ENCODE results near the gene MDC1. TPM values are rescaled to one million over a fixed set of nuclear protein-coding genes. Genes with fewer than 3 reads are reported as not detected.

The MDC1 gene
- total RNA-seq = 4.5 and 13.2 TPM in 2 replicates

GRCh38 chr6:30717129-30717844 is at the start of gene MDC1:
Gene MDC1, minus strand, starts transcription at chr6:30717281. Its CDS starts 2,106 bp downstream, at chr6:30715175.

GRCh38 chr6:30744054-30744805 is 27.1 kb upstream of the MDC1 start, which contains the start of gene IER3:
Gene IER3, minus strand, starts transcription at chr6:30744547. Its CDS starts 29 bp downstream, at chr6:30744518.

GRCh38 chr6:30742316-30743098 is 25.4 kb upstream of the MDC1 start, which contains the start of gene FLOT1:
Gene FLOT1, minus strand, starts transcription at chr6:30742687. Its CDS starts 498 bp downstream, at chr6:30742189.

GRCh38 chr6:30719791-30720737 is 3.0 kb upstream of the MDC1 start, which contains the start of gene TUBB:
Gene TUBB, plus strand, starts transcription at chr6:30720352. Its CDS starts 155 bp downstream, at chr6:30720507.

GRCh38 chr6:30690403-30691207 is 26.5 kb downstream of the MDC1 start, which contains the start of gene NRM:
Gene NRM, minus strand, starts transcription at chr6:30690984. Its CDS starts 10 bp downstream, at chr6:30690974.

GRCh38 chr6:30686009-30686907 is 30.8 kb downstream of the MDC1 start, which contains the start of gene PPP1R18:
Gene PPP1R18, minus strand, starts transcription at chr6:30686645. Its CDS starts 627 bp downstream, at chr6:30686018.

GRCh38 chr6:30672445-30673253 is 44.4 kb downstream of the MDC1 start, which contains the start of gene DHX16:
Gene DHX16, minus strand, starts transcription at chr6:30673006. Its CDS starts 165 bp downstream, at chr6:30672841.

Other genes starting within 250 kb of the MDC1 start
- 216 and 227 TPM in 2 replicates for gene HLA-E, start 227.8 kb downstream of the MDC1 start, total RNA-seq
- gene GNL1, start 160.8 kb downstream of the MDC1 start, total RNA-seq = 40.1 and 48.8 TPM in 2 replicates
- gene PRR3, start 160.0 kb downstream of the MDC1 start, total RNA-seq = 4.5 and 6.2 TPM in 2 replicates
- gene ABCF1, start 145.8 kb downstream of the MDC1 start, total RNA-seq = 35.9 and 54.6 TPM in 2 replicates
- gene PPP1R10, start 100.0 kb downstream of the MDC1 start, total RNA-seq = 17.5 and 24.6 TPM in 2 replicates
- 26.4 and 28.8 TPM in 2 replicates for gene MRPS18B, start 99.4 kb downstream of the MDC1 start, total RNA-seq
- gene ATAT1, start 90.4 kb downstream of the MDC1 start, total RNA-seq = 4.8 and 5.6 TPM in 2 replicates
- 3.0 and 3.2 TPM in 2 replicates for gene C6orf136, start 70.1 kb downstream of the MDC1 start, total RNA-seq
- 33.6 and 37.8 TPM in 2 replicates for gene DHX16, start 44.3 kb downstream of the MDC1 start, total RNA-seq
- gene PPP1R18, start 30.6 kb downstream of the MDC1 start, total RNA-seq = 32.1 and 71.9 TPM in 2 replicates
- 0.59 and 2.2 TPM in 2 replicates for gene NRM, start 26.3 kb downstream of the MDC1 start, total RNA-seq
- 252 and 681 TPM in 2 replicates for gene TUBB, start 3.1 kb upstream of the MDC1 start, total RNA-seq
- gene FLOT1, start 25.4 kb upstream of the MDC1 start, total RNA-seq = 72.2 and 90.1 TPM in 2 replicates
- gene IER3, start 27.3 kb upstream of the MDC1 start, total RNA-seq = 95.7 and 164 TPM in 2 replicates
- 30.9 and 56.6 TPM in 2 replicates for gene DDR1, start 167.2 kb upstream of the MDC1 start, total RNA-seq
- 12.5 and 16.1 TPM in 2 replicates for gene GTF2H4, start 190.9 kb upstream of the MDC1 start, total RNA-seq
- gene VARS2, start 197.0 kb upstream of the MDC1 start, total RNA-seq = 11.6 and 26.8 TPM in 2 replicates
- not detected in 2 replicates for gene SFTA2, start 214.9 kb upstream of the MDC1 start, total RNA-seq
- gene MUCL3, start 223.7 kb upstream of the MDC1 start, total RNA-seq = not detected in 2 replicates

Data from smooth muscle cell of the umbilical artery (primary cell).